G401 (cell line): ENCODE data around the gene GFPT1. TPM values are rescaled to one million over a fixed set of nuclear protein-coding genes. Genes with fewer than 3 reads are reported as not detected.

Experiments
- DNase-seq: peaks from one replicate; pipeline ENCODE4 v3.0.0-alpha.2; 2015; ENCODE audit warnings: low spot score
- in situ Hi-C: cut with HindIII; loops from 2 replicates; pipeline ENCODE4 v1.10.0; 2016; ENCODE audit warnings: low sequenced_read_pairs, mixed read lengths
- total RNA-seq: library from RNA; depleted of rRNA; stranded (reverse); fragments of >200 nt; shearing (Covaris generic); gene quantifications from 2 replicates; pipeline ENCODE4 v1.2.3, GENCODE V29; 2014

GFPT1 gene
- total RNA-seq, 1 experiment from 2014 or later: 20.4 TPM

DNA sequence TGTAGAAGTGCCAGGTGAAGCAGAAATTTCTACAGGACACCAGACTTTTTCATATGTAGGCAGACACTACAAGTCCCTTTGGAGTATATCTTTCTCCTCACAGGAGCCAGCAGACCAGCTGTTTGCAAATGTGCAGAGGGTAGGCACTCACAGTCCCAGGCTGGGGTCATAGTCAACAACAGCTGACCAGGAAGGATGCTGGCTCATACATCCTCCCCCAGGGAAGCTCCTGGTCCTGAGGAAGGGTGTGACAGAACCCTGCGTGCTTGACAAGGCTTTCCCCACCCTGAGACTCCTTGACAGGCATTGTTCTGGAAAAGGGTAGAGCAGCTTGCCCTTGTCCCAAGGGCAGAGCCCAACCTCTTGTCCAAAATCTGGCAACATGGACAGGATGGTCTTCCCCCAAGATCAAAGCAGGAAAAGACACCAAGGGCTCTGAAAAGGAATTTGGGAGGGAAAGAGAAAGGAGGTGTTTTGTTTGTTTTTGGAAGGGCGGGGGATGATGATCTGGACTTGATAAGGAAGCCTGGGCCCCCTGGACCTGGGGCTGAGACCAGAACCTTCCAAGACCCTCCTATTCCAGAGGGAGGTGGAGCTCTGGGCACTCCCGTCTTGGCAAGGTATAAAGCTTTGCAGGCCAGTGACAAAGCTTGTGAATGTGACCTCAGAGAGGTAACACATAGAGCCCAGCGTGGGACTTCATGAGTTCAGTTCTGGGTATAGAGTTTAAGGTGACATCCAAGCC lies 87.1 kb downstream of the GFPT1 start:
- in situ Hi-C loops: no loop called here

GRCh38 chr2:69298862-69299261 lies 88.2 kb downstream of the GFPT1 start:
- in situ Hi-C loops: no loop called here
- DNase-seq: no peak

More for the DNA sequence above, 87.1 kb downstream of the GFPT1 start:
- DNase-seq: no peak

DNA sequence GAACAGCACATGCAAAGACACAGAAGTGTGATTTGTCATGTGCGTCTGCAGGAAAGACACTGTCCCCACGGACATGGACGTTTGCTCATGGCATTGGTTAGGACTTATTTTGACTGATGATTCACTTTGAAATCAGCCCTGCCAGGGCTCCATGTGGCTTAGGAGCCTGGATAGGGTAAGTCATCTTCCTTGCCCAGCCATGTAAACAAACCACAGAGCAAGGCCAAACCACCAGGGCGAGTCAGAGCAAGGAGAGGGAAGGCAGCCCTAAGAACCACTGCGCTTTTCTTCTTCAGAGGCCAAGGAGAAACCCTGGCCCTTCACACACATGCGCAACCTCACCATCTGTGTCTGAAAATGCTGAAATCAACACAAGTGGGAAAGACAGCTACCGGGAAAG lies 88.8 kb downstream of the GFPT1 start:
- DNase-seq: no peak
- in situ Hi-C loops: no loop called here

- in situ Hi-C loops: no loop called here
- no peak for DNase-seq
Observed at GRCh38 chr2:69297216-69297615, 89.8 kb downstream of the GFPT1 start.

- in situ Hi-C loops: no loop called here
- no peak for DNase-seq
Observed at GRCh38 chr2:69296421-69296820, 90.6 kb downstream of the GFPT1 start.

- no peak for DNase-seq
- in situ Hi-C loops: no loop called here
Observed at GRCh38 chr2:69292256-69292655, 94.8 kb downstream of the GFPT1 start.

GRCh38 chr2:69291721-69292120 lies 95.3 kb downstream of the GFPT1 start:
- in situ Hi-C loops: no loop called here
- DNase-seq: no peak

GRCh38 chr2:69291004-69291650 lies 95.9 kb downstream of the GFPT1 start:
- in situ Hi-C loops: no loop called here
- peak; percentile 17 for DNase-seq

GRCh38 chr2:69288429-69288828 lies 98.6 kb downstream of the GFPT1 start:
- no peak for DNase-seq
- in situ Hi-C loops: no loop called here

DNA sequence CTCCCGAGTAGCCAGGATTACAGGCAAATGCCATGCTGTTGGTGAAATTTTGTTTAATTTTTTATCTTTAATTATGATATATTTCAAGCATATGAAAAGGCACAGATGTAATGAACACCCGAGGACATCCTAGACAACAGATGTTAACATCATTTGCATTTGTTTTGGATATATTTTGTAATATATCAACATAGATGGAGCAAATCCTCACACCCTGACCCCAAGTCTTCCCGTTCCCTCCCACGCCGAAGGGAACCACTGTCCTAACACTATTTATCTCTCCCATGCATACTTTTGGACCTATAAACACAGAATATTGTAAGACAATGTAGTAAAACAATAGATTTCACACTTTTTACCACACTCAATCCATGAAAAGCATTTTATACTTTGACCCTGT lies 99.5 kb downstream of the GFPT1 start:
- DNase-seq: no peak
- in situ Hi-C loops: no loop called here

DNA sequence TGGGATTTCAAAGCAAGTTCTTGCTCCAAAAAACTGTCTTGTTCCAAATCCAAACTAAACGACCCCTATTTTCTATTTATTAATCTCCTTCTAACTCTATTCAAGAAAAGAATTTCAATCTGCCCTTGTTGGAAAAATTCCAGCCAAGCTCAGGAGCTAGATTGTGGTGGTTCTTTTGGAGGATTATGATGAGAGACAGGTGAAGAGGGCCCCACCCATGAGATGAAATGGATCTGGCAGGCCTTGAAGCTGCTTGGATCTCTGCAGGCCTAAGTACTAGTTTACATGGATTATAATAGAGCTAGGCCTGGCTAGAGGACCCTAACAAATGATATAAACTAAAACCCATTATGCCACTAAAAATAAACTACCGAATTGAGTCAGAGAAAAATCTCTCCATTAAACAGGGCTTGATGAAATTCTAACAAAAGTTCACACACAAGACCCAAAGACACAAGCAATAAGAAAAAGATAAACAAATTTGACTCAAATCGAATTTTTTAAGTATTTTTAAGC lies 101.6 kb downstream of the GFPT1 start:
- in situ Hi-C loops: no loop called here
- no peak for DNase-seq

DNA sequence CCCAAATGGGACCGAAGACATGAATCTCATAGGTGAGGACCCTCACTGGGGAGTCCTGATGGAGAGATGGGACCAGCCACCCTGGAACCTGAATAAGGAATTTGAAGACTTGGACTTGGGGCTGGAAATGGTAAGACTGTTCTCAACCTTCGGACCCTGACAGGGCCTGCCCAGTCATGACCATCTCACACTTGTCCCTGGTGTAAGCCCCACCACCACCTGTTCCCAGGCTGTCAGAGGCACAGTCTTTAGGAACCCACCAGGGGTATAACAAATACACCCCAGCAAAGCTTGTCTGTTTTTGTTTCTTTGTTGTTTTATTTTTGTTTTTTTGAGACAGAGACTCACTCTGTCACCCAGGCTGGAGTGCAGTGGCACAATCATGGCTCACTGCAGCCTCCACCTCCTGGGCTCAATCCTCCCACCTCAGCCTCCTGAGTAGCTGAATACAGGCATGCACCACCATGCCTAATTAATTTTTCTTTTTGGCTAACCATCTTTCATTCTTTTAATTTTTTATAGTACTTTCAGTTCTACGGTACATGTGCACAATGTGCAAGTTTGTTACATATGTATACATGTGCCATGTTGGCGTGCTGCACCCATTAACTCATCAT lies 106.1 kb downstream of the GFPT1 start:
- DNase-seq: no peak
- in situ Hi-C loops: no loop called here

- DNase-seq: no peak
- in situ Hi-C loops: no loop called here
Observed at GRCh38 chr2:69279931-69280681, 106.9 kb downstream of the GFPT1 start.

- no peak for DNase-seq
- in situ Hi-C loops: no loop called here
Observed at GRCh38 chr2:69279211-69279610, 107.8 kb downstream of the GFPT1 start.

GRCh38 chr2:69278366-69278765 lies 108.7 kb downstream of the GFPT1 start:
- DNase-seq: no peak
- in situ Hi-C loops: no loop called here

DNA sequence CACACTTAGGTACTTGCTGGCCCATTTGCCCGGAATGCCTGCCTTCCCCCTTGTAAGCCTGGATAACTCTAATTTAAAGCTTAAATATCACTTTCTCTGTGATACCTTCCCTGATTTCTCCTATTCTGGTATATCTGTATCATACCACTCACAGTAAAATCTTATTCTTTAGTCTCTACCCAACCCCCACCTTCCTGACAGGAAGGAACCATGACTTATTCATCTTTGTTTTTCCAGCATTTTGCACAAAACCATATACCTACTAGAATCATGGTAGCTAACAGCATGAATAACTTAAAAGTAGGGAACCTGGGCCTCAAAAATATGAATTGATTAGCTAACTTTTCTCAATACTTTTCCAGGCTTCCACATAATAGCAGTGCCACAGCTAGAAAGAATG lies 111.5 kb downstream of the GFPT1 start:
- no peak for DNase-seq
- in situ Hi-C loops: no loop called here

- in situ Hi-C loops: no loop called here
- DNase-seq: no peak
Observed at GRCh38 chr2:69272803-69273471, 114.1 kb downstream of the GFPT1 start.

DNA sequence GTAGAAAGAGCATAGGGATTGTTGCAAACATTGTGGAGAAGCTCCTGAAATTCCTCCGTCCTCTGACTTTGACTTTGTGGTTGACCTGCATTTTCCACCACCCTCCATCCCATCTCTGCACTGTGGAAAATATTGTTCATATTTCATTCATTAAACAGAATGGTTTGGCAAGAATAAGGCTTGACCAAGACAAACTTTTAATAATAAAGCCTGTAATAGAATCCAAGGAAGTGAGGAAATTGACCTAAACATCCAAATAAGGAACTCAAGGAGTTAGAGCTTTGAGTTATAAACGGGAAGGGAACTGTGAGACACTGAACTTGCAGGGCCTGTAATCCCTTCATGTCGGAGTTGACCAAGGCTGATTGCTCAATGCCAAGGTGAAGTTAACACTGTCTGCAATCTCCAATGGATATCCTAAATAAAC lies 115.2 kb downstream of the GFPT1 start:
- no peak for DNase-seq
- in situ Hi-C loops: no loop called here
